ENCODE data around the gene ATG14.
"Not testable (repeated sequence)": the region's sequence is repeated elsewhere in the genome, so short reads cannot be mapped to it uniquely, and the experiment has no call there.

The ATG14 gene

GRCh38 chr14:55386037-55386808, 25.4 kb downstream of the ATG14 start:
- H3K4me3 ChIP-seq (ENCODE audit: low read length): no peak overlapping the region
- TF ChIP-seq ZNF274 (IDR thresholded peaks at IDR 0.05; ENCODE audit: low read depth, low read length): no peak

DNA sequence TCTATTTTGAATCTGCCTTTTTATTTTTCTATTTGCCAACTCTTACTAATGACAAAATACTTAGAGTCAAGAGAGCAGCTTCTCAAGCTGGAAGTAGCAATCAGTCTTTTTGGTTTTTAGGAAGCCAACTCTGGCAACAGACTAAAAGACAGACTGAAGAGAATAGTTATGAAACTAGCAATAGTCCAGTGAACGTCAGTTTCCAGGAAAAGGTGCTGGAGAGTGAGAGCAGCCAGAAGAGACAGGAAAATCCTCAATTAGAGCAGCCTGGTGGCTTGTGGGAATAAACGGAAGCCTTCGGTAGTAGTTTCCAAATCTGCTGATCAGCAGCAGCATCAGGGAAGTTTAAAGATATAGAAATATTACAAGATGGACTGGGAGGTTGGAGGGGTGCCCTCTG, 27.1 kb downstream of the ATG14 start:
- no peak overlapping the region for H3K4me3 ChIP-seq (ENCODE audit: low read length)
- no peak for TF ChIP-seq ZNF274 (IDR thresholded peaks at IDR 0.05; ENCODE audit: low read depth, low read length)

GRCh38 chr14:55383541-55384140, 28.0 kb downstream of the ATG14 start:
- no peak overlapping the region for H3K4me3 ChIP-seq (ENCODE audit: low read length)

GRCh38 chr14:55383056-55383466, 28.6 kb downstream of the ATG14 start:
- not testable (repeated sequence) for H3K4me3 ChIP-seq (ENCODE audit: low read length)

More at GRCh38 chr14:55383541-55384140, 28.0 kb downstream of the ATG14 start:
- no peak for TF ChIP-seq ZNF274 (IDR thresholded peaks at IDR 0.05; ENCODE audit: low read depth, low read length)

- H3K4me3 ChIP-seq (ENCODE audit: low read length): no peak overlapping the region
Observed at GRCh38 chr14:55382483-55382882, 29.1 kb downstream of the ATG14 start.

DNA sequence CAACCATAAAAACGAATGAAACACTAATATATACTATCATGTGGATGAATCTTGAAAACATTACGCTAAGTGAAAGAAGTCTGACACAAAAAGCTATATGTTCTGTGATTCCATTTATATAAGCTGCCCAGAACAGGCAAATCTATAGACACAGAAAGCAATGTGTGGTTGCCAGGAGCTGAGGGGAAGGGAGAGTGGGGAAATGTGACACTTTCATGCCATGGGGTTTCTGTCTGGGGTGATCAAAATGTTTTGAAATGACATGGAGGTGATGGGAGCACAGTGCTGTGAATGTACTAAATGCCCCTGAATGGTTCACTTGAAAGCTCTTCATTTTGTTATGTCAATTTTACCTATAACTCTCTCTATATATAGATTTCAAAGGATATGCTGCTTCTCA, 30.1 kb downstream of the ATG14 start:
- no peak for TF ChIP-seq ZNF274 (IDR thresholded peaks at IDR 0.05; ENCODE audit: low read depth, low read length)
- H3K4me3 ChIP-seq (ENCODE audit: low read length): no peak overlapping the region

More at GRCh38 chr14:55382483-55382882, 29.1 kb downstream of the ATG14 start:
- TF ChIP-seq ZNF274 (IDR thresholded peaks at IDR 0.05; ENCODE audit: low read depth, low read length): no peak

DNA sequence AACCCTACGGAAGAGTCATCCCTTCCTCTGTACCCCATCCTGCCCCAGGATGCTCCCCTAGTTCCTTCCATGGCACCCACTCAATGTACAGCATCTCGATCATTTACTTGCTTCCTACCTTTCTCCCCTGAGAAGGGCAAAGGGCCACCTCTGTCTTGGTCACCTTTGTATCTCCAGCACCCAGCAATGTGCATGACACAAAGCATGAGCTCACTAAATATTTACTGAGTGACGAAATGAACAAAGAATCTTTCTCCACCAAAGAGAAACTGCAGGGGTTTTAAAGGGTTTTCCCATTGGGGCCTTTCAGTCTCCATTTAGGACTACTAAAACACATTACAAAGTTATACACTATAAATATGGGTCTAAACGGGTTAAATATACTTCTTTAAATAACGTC, 30.6 kb downstream of the ATG14 start:
- H3K4me3 ChIP-seq (ENCODE audit: low read length): no peak overlapping the region
- no peak for TF ChIP-seq ZNF274 (IDR thresholded peaks at IDR 0.05; ENCODE audit: low read depth, low read length)

DNA sequence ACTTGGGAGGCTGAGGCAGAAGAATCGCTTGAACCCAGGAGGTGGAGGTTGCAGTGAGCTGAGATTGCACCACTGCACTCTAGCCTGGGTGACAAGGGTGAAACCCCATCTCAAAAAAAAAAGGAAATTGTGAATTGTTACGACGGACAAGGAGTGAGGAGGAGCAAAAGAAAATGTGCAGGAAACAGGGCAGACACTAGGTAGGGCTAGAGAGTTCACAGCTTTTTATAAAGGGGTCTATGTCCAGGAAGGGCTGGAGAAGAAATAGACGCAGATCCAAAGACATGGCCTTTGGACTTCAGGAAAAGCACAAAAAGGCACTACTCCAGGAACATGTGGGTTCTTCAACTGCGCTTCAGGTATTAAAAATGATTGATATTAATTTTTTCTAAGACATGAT, 34.4 kb downstream of the ATG14 start:
- no peak overlapping the region for H3K4me3 ChIP-seq (ENCODE audit: low read length)
- TF ChIP-seq ZNF274 (IDR thresholded peaks at IDR 0.05; ENCODE audit: low read depth, low read length): no peak

DNA sequence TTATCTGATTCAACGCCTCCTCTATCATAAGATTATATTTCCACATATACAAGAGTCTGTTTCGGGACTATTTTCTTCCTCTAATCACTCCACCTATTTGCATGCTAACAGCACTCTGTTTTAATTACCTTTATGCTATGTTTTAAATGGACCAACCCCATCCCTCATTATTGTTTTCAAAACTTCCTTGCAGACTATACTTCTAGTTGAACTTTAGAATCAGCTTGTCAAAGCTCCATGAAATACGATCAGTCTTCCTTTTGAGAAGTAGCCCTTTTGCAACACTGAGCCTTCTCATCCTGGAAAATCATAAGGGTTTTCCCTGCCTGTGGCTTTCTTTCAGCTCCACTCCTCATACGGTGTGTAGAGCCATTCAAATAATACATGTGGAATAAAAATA, 36.9 kb downstream of the ATG14 start:
- TF ChIP-seq ZNF274 (IDR thresholded peaks at IDR 0.05; ENCODE audit: low read depth, low read length): no peak
- H3K4me3 ChIP-seq (ENCODE audit: low read length): no peak overlapping the region

- TF ChIP-seq ZNF274 (IDR thresholded peaks at IDR 0.05; ENCODE audit: low read depth, low read length): no peak
- H3K4me3 ChIP-seq (ENCODE audit: low read length): no peak overlapping the region
Observed at GRCh38 chr14:55373784-55374705, 37.6 kb downstream of the ATG14 start.

DNA sequence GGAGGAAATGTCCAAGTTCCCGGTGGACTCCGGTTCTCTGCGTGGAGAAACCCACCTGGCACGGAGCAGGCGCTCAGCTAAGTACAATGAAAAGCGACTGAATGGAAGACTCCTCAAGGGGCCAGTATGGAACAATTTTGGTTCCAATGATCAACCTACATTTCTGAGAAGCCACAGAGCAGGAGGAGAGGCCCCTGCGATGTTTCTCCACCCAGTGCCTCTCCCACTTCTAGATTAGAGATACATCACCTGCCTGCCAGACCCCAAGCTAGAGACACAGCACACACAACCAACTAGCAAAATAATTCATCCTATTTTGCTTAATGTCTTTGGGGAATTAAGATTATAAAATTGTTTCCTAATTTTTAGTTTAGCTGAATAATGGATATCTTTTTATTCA, 38.8 kb downstream of the ATG14 start:
- H3K4me3 ChIP-seq (ENCODE audit: low read length): no peak overlapping the region
- TF ChIP-seq ZNF274 (IDR thresholded peaks at IDR 0.05; ENCODE audit: low read depth, low read length): no peak

DNA sequence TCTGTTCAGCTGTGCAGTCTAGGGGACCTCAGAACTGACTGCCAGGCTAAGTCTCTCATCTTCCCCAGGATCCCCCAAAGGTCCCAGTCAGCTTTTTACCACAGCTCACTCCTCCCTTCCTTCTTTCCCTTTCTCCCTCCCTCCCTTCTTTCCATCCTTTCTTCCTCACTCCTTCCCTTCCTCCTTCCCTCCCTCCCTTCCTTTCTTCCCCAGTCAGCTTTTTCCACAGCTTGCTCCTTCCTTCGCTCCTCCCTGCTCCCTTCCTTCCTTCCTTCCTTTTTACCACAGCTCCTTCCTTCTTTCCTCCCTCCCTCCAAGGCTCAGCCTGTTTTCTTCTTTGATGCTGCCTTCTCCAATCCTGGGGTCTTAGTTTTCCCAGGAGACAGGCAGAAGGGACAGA, 39.2 kb downstream of the ATG14 start:
- no peak overlapping the region for H3K4me3 ChIP-seq (ENCODE audit: low read length)
- no peak for TF ChIP-seq ZNF274 (IDR thresholded peaks at IDR 0.05; ENCODE audit: low read depth, low read length)

DNA sequence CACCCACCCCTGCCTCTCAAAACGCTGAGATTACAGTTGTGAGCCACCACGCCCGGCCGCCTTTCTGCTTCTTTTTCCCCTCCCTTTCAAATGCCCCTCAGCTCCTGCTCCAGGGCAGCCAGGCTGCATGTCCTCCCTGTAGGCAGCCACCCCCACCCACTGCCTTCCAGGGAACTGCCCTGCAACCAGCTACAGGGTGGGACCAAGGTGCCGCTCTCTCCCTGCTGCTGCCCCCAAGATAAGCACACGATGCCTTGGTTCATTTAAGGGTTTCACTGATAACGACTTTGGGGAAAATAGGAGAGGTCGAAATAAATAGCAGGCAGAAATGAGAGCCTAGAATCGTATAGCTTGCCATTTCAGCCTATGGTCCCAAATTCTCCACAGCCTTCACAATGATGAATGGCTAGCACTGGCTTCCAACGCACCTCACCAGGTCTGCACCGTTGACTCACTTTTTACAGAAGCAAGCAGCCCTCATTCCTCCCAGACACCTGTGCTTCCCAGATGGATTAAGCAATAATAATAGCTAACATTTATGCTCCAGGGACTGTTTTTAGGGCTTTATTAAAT, 40.7 kb downstream of the ATG14 start:
- H3K4me3 ChIP-seq (ENCODE audit: low read length): no peak overlapping the region
- TF ChIP-seq ZNF274 (IDR thresholded peaks at IDR 0.05; ENCODE audit: low read depth, low read length): no peak

DNA sequence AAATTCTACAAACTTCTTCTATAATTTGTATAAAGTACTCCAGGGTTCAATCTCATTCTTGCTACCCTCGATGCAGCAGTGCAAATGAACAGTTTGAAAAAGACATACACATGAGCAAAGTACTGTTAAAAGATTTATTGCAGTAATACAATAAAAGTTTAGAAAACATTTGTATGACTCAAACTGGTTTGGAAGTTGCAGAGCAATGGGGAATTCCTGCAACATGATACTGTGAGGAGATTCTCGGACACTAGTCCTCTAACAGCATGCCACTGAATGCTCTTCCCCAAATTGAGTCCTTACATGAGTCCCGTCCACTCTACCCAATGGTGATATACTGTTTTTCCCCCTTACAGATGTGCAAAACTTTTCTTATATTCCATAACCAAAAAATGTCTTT, 45.4 kb downstream of the ATG14 start:
- no peak for TF ChIP-seq ZNF274 (IDR thresholded peaks at IDR 0.05; ENCODE audit: low read depth, low read length)
- H3K4me3 ChIP-seq (ENCODE audit: low read length): no peak overlapping the region

Measured in GM08714 (cell line).